Trophoblast cell (in vitro differentiated cells and primary cell): ENCODE data around the gene MRTFA.
"Not testable (repeated sequence)": the region's sequence is repeated elsewhere in the genome, so short reads cannot be mapped to it uniquely, and the experiment has no call there.

Experiments used
- DNase-seq, 2 donors: peaks; one replicate each; pipeline ENCODE4 v3.0.0-alpha.2; 2016
- H2AFZ ChIP-seq: 2 replicates; pipeline ENCODE4 v1.6.1; 2013; ENCODE audit warnings: low read length, moderate library complexity, mild to moderate bottlenecking; ENCODE audit not compliant: insufficient read depth, poor library complexity
- H2AK5ac ChIP-seq: 2 replicates; pipeline ENCODE4 v1.6.1; 2013; ENCODE audit warnings: mild to moderate bottlenecking, low read length
- H2BK120ac ChIP-seq: 2 replicates; pipeline ENCODE4 v1.6.1; 2013; ENCODE audit warnings: low read length, mild to moderate bottlenecking, moderate library complexity; ENCODE audit not compliant: insufficient read depth, poor library complexity
- H2BK12ac ChIP-seq: 2 replicates; pipeline ENCODE4 v1.6.1; 2013; ENCODE audit warnings: mild to moderate bottlenecking, low read length, moderate library complexity
- H2BK5ac ChIP-seq: 2 replicates; pipeline ENCODE4 v1.6.1; 2013; ENCODE audit warnings: low read length, low read depth, moderate library complexity, mild to moderate bottlenecking; ENCODE audit not compliant: poor library complexity
- H3K14ac ChIP-seq: 2 replicates; pipeline ENCODE4 v1.6.1; 2013; ENCODE audit warnings: mild to moderate bottlenecking, low read length
- H3K18ac ChIP-seq: 2 replicates; pipeline ENCODE4 v1.6.1; 2013; ENCODE audit warnings: mild to moderate bottlenecking, low read length
- H3K23ac ChIP-seq: 2 replicates; pipeline ENCODE4 v1.6.1; 2013; ENCODE audit warnings: low read length
- H3K27ac ChIP-seq: 2 replicates; pipeline ENCODE4 v1.5.1; 2013; ENCODE audit warnings: low read depth, mild to moderate bottlenecking, inconsistent platforms, low read length, moderate library complexity
- H3K27me3 ChIP-seq: 2 replicates; pipeline ENCODE4 v1.6.1; 2013; ENCODE audit warnings: inconsistent platforms, mild to moderate bottlenecking, low read length, moderate library complexity; ENCODE audit not compliant: insufficient read depth
- H3K36me3 ChIP-seq, 2 experiments: 1 replicate in 1 of 2; 2 replicates in 1 of 2; pipeline ENCODE4 v1.6.1; 2013; ENCODE audit warnings: low read length in 2 of 2, mild to moderate bottlenecking in 2 of 2, moderate library complexity in 1 of 2; ENCODE audit not compliant: insufficient read depth in 2 of 2, control insufficient read depth in 1 of 2
- H3K4ac ChIP-seq: 2 replicates; pipeline ENCODE4 v1.6.1; 2013; ENCODE audit warnings: low read depth, mild to moderate bottlenecking, low read length, moderate library complexity
- H3K4me1 ChIP-seq, 2 experiments: 1 replicate in 1 of 2; 2 replicates in 1 of 2; pipeline ENCODE4 v1.6.1; 2013; ENCODE audit warnings: low read length in 2 of 2, mild to moderate bottlenecking in 2 of 2, moderate library complexity in 1 of 2; ENCODE audit not compliant: insufficient read depth in 2 of 2, control insufficient read depth in 1 of 2
- H3K4me2 ChIP-seq: 2 replicates; pipeline ENCODE4 v1.6.1; 2013; ENCODE audit warnings: inconsistent platforms, mild to moderate bottlenecking, low read length, moderate library complexity
- H3K4me3 ChIP-seq: 2 replicates; pipeline ENCODE4 v1.5.1; 2013; ENCODE audit warnings: mild to moderate bottlenecking, low read depth, low read length, inconsistent platforms
- H3K79me1 ChIP-seq: one replicate; pipeline ENCODE4 v1.6.1; 2013; ENCODE audit warnings: low read length
- H3K79me2 ChIP-seq: 2 replicates; pipeline ENCODE4 v1.6.1; 2013; ENCODE audit warnings: low read length, mild to moderate bottlenecking; ENCODE audit not compliant: control insufficient read depth, insufficient read depth, poor library complexity
- H3K9ac ChIP-seq: 2 replicates; pipeline ENCODE4 v1.6.1; 2013; ENCODE audit warnings: mild to moderate bottlenecking, low read length
- H3K9me3 ChIP-seq: 2 replicates; pipeline ENCODE4 v1.6.1; 2013; ENCODE audit warnings: low read depth, mild to moderate bottlenecking, control low read depth, inconsistent platforms, low read length; ENCODE audit not compliant: insufficient read depth
- H4K12ac ChIP-seq: 2 replicates; pipeline ENCODE4 v1.6.1; 2013; ENCODE audit warnings: low read depth, mild to moderate bottlenecking, low read length, moderate library complexity
- H4K8ac ChIP-seq: 2 replicates; pipeline ENCODE4 v1.6.1; 2013; ENCODE audit warnings: low read depth, mild to moderate bottlenecking, low read length, moderate library complexity
- H4K91ac ChIP-seq: one replicate; pipeline ENCODE4 v1.6.1; 2013; ENCODE audit warnings: low read depth, mild to moderate bottlenecking, low read length, moderate library complexity
- WGBS: extraction: QIAGEN DNeasy Blood & Tissue Kit; methylation state at CpG from one replicate; pipeline ENCODE4 v1.1.7; 2013; ENCODE audit warnings: missing lambda C conversion rate; ENCODE audit not compliant: insufficient read length, insufficient coverage; ENCODE audit errors: extremely low coverage; 5-methylcytosine and 5-hydroxymethylcytosine counted together

MRTFA gene

GRCh38 chr22:40531951-40532900 lies 104.3 kb downstream of the MRTFA start:
- Histone ChIP-seq H3K9ac (no peak overlapping the region), H3K4me3 (no peak overlapping the region), H2AFZ (no peak overlapping the region), H3K79me2 (peaks cover 4% of the 10 kb centered on the region), H3K18ac (no peak overlapping the region), H3K27ac (peak overlapping the region; percentile 20), H3K4ac (peak overlapping the region; percentile 79), H4K91ac (no peak overlapping the region), H2BK5ac (no peak overlapping the region), H4K8ac (no peak overlapping the region), H3K4me2 (peak overlapping the region; percentile 56), H3K14ac (no peak overlapping the region), H3K79me1 (peaks cover 14% of the 10 kb centered on the region), H3K4me1 (peaks cover 3 to 8% of the 10 kb centered on the region in 2 experiments), H2AK5ac (no peak overlapping the region), H3K27me3 (no peaks in the 10 kb centered on the region), H3K23ac (no peak overlapping the region), H2BK12ac (no peak overlapping the region), H2BK120ac (no peak overlapping the region), H3K36me3 (peaks cover 0 to 4% of the 10 kb centered on the region in 2 experiments), H3K9me3 (no peaks in the 10 kb centered on the region), H4K12ac (no peak overlapping the region)
- DNase-seq: no peak
- WGBS: no CpG with 5 or more reads among the region's 3 CpGs

GRCh38 chr22:40530391-40530790 lies 106.1 kb downstream of the MRTFA start:
- not testable (repeated sequence) for H3K27ac ChIP-seq
- WGBS: no CpG with 5 or more reads among the region's 6 CpGs

GRCh38 chr22:40529821-40530220 lies 106.7 kb downstream of the MRTFA start:
- H3K18ac ChIP-seq: no peak overlapping the region
- no CpG with 5 or more reads among the region's 1 CpG for WGBS
- H3K27me3 ChIP-seq: no peaks in the 10 kb centered on the region
- no peak overlapping the region for H2AK5ac ChIP-seq
- no peaks in the 10 kb centered on the region for H3K9me3 ChIP-seq
- H4K12ac ChIP-seq: no peak overlapping the region
- no peak overlapping the region for H3K23ac ChIP-seq
- peaks cover 15% of the 10 kb centered on the region for H3K79me1 ChIP-seq
- H2BK12ac ChIP-seq: no peak overlapping the region
- H3K4me2 ChIP-seq: no peak overlapping the region
- no peak overlapping the region for H3K9ac ChIP-seq
- H3K4ac ChIP-seq: peak overlapping the region; percentile 85
- H3K27ac ChIP-seq: no peak overlapping the region
- H2AFZ ChIP-seq: no peak overlapping the region
- no peak overlapping the region for H4K8ac ChIP-seq
- H3K4me1 ChIP-seq: peaks cover 3 to 6% of the 10 kb centered on the region in 2 experiments
- no peak overlapping the region for H3K4me3 ChIP-seq
- H2BK120ac ChIP-seq: no peak overlapping the region
- no peak overlapping the region for H3K14ac ChIP-seq
- DNase-seq: no peak
- H3K79me2 ChIP-seq: peaks cover 5% of the 10 kb centered on the region
- H4K91ac ChIP-seq: no peak overlapping the region
- no peak overlapping the region for H2BK5ac ChIP-seq
- H3K36me3 ChIP-seq: peaks cover 2 to 4% of the 10 kb centered on the region in 2 experiments

More at GRCh38 chr22:40530391-40530790, 106.1 kb downstream of the MRTFA start:
- not testable (repeated sequence) for H3K27me3 ChIP-seq, H3K79me2 ChIP-seq, H3K14ac ChIP-seq, H3K9me3 ChIP-seq, H3K4ac ChIP-seq, H4K91ac ChIP-seq, H2BK120ac ChIP-seq, H2BK12ac ChIP-seq, H3K23ac ChIP-seq, H2AFZ ChIP-seq, H3K9ac ChIP-seq, H3K18ac ChIP-seq, H3K4me3 ChIP-seq, H3K4me2 ChIP-seq, H3K36me3 ChIP-seq, H2BK5ac ChIP-seq, DNase-seq, H2AK5ac ChIP-seq, H4K8ac ChIP-seq, H4K12ac ChIP-seq
- Histone ChIP-seq H3K4me1 (peaks cover 3 to 11% of the 10 kb centered on the region in 2 experiments), H3K79me1 (peaks cover 19% of the 10 kb centered on the region)

- DNase-seq: no peak
These were observed 109.6 kb downstream of the MRTFA start for GRCh38 chr22:40526960-40527359.

More at GRCh38 chr22:40526960-40527359, 109.6 kb downstream of the MRTFA start:
- H2AFZ ChIP-seq: no peak overlapping the region
- H3K4me3 ChIP-seq: no peak overlapping the region
- peaks cover 9% of the 10 kb centered on the region for H3K79me2 ChIP-seq
- H4K8ac ChIP-seq: no peak overlapping the region
- H4K91ac ChIP-seq: peak overlapping the region; percentile 50
- H2BK120ac ChIP-seq: peak overlapping the region; percentile 25
- H3K4me1 ChIP-seq: peaks cover 3 to 6% of the 10 kb centered on the region in 2 experiments
- no peaks in the 10 kb centered on the region for H3K9me3 ChIP-seq
- no CpG with 5 or more reads among the region's 5 CpGs for WGBS
- H3K36me3 ChIP-seq: peaks cover 5 to 6% of the 10 kb centered on the region in 2 experiments
- peak overlapping the region; percentile 61 for H3K4ac ChIP-seq
- H2BK5ac ChIP-seq: peak overlapping the region; percentile 61
- H2AK5ac ChIP-seq: no peak overlapping the region
- H4K12ac ChIP-seq: no peak overlapping the region
- no peak overlapping the region for H3K4me2 ChIP-seq
- H3K79me1 ChIP-seq: peaks cover 13% of the 10 kb centered on the region
- H3K9ac ChIP-seq: no peak overlapping the region
- H3K23ac ChIP-seq: no peak overlapping the region
- H3K18ac ChIP-seq: peak overlapping the region; percentile 46
- no peaks in the 10 kb centered on the region for H3K27me3 ChIP-seq
- peak overlapping the region; percentile 79 for H3K14ac ChIP-seq
- peak overlapping the region; percentile 18 for H2BK12ac ChIP-seq
- peak overlapping the region; percentile 57 for H3K27ac ChIP-seq
